Thyroid gland (tissue), 4 donors: ENCODE data around the gene TET3.

Source experiments
- POLR2A ChIP-seq, 2 donors: fragments of 450-650 bp; IDR thresholded peaks; one replicate each; pipeline ENCODE4 v1.6.1; 2017; ENCODE audit warnings: antibody characterized with exemption in 2 of 2, mild to moderate bottlenecking in 2 of 2, moderate library complexity in 1 of 2
- TF ChIP-seq, protein P1 (sequence below), 6 experiments: fragments of 200-600 bp in 3 of 6; fragments of 450-650 bp in 3 of 6; sonication (generic) in 3 of 6; IDR thresholded peaks; one replicate each; pipeline ENCODE4 v1.5.1; 2016 to 2019; ENCODE audit warnings: antibody characterized with exemption in 6 of 6, mild to moderate bottlenecking in 2 of 6, inconsistent platforms in 1 of 6, moderate library complexity in 1 of 6

GRCh38 chr2:73963385-73964120 is 21.2 kb upstream of the TET3 start:
- no peak for TF ChIP-seq POLR2A (IDR thresholded peaks at IDR 0.05)
- TF ChIP-seq, protein P1, sequence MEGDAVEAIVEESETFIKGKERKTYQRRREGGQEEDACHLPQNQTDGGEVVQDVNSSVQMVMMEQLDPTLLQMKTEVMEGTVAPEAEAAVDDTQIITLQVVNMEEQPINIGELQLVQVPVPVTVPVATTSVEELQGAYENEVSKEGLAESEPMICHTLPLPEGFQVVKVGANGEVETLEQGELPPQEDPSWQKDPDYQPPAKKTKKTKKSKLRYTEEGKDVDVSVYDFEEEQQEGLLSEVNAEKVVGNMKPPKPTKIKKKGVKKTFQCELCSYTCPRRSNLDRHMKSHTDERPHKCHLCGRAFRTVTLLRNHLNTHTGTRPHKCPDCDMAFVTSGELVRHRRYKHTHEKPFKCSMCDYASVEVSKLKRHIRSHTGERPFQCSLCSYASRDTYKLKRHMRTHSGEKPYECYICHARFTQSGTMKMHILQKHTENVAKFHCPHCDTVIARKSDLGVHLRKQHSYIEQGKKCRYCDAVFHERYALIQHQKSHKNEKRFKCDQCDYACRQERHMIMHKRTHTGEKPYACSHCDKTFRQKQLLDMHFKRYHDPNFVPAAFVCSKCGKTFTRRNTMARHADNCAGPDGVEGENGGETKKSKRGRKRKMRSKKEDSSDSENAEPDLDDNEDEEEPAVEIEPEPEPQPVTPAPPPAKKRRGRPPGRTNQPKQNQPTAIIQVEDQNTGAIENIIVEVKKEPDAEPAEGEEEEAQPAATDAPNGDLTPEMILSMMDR (IDR thresholded peaks at IDR 0.05) = no peak
